Cardiac muscle cell (in vitro differentiated cells and primary cell): Measurements from ENCODE around the gene CACNA2D1. TPM values are rescaled to one million over a fixed set of nuclear protein-coding genes. Genes with fewer than 3 reads are reported as not detected.
"Not testable (repeated sequence)": the region's sequence is repeated elsewhere in the genome, so short reads cannot be mapped to it uniquely, and the experiment has no call there.

Source experiments
- DNase-seq, 2 donors: peaks; one replicate each; pipeline versions ENCODE4 v3.0.0 to v3.0.0-alpha.2; 2010 to 2017; ENCODE audit warnings: low read depth in 1 of 2, low spot score in 1 of 2
- H3K27ac ChIP-seq: fragments of 200-600 bp; sonication (generic); 2 replicates; pipeline ENCODE4 v1.5.1; 2016
- H3K27me3 ChIP-seq: fragments of 200-600 bp; sonication (generic); 2 replicates; pipeline ENCODE4 v1.6.0; 2016; ENCODE audit warnings: control low read depth
- H3K36me3 ChIP-seq: fragments of 200-600 bp; sonication (generic); 2 replicates; pipeline ENCODE4 v1.5.1; 2016; ENCODE audit warnings: control low read depth
- H3K4me1 ChIP-seq: fragments of 200-600 bp; sonication (generic); 2 replicates; pipeline ENCODE4 v1.8.1; 2017; ENCODE audit warnings: low read depth, mild to moderate bottlenecking, mixed run types
- H3K4me3 ChIP-seq: fragments of 200-600 bp; sonication (generic); 2 replicates; pipeline ENCODE4 v1.5.1; 2016; ENCODE audit warnings: mild to moderate bottlenecking
- H3K9me3 ChIP-seq: fragments of 200-600 bp; sonication (generic); 2 replicates; pipeline ENCODE4 v1.5.1; 2017; ENCODE audit warnings: low read depth, mild to moderate bottlenecking, control low read depth
- polyA plus RNA-seq: library from polyadenylated mRNA; unstranded; fragments of >200 nt; fragmentation: Nextera tagmentation; extraction: Ambion mirVana; gene quantifications from 2 replicates; pipeline ENCODE4 v1.2.1, GENCODE V29; 2016
- total RNA-seq: library from RNA; depleted of rRNA; stranded (reverse); fragments of >200 nt; gene quantifications from 2 replicates; pipeline ENCODE4 v1.2.3, GENCODE V29; 2016
- TF ChIP-seq, protein P1 (sequence below): IDR thresholded peaks from 2 replicates; pipeline ENCODE4 v1.5.1; 2012; ENCODE audit warnings: low read depth, mild to moderate bottlenecking, low read length

CACNA2D1 gene
- total and polyA plus RNA-seq, 2 experiments from 2014 or later = 4.5 to 20.3 TPM

DNA sequence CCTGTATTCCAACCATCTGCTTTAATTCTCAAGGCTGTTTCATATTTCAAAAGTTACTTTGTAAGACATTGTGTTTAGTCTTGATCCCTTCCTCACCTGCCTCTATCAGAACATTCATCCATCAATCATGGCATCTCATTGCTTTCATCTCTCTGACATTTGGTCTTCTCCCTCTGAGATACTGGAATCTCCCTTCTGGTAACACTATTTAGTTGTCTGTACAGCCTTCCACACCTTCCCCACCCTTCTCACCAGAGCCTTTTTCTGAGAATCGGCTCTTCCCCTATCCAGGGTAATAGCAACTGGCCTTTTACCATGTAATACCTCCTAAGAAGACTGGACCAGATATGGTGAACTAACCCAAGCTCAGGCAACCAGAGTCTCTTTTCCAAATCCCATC, 10.1 kb downstream of the CACNA2D1 start:
- TF ChIP-seq, protein P1, sequence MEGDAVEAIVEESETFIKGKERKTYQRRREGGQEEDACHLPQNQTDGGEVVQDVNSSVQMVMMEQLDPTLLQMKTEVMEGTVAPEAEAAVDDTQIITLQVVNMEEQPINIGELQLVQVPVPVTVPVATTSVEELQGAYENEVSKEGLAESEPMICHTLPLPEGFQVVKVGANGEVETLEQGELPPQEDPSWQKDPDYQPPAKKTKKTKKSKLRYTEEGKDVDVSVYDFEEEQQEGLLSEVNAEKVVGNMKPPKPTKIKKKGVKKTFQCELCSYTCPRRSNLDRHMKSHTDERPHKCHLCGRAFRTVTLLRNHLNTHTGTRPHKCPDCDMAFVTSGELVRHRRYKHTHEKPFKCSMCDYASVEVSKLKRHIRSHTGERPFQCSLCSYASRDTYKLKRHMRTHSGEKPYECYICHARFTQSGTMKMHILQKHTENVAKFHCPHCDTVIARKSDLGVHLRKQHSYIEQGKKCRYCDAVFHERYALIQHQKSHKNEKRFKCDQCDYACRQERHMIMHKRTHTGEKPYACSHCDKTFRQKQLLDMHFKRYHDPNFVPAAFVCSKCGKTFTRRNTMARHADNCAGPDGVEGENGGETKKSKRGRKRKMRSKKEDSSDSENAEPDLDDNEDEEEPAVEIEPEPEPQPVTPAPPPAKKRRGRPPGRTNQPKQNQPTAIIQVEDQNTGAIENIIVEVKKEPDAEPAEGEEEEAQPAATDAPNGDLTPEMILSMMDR = no peak
- no peak for DNase-seq
- H3K9me3 ChIP-seq = no peaks in the 10 kb centered on the region

DNA sequence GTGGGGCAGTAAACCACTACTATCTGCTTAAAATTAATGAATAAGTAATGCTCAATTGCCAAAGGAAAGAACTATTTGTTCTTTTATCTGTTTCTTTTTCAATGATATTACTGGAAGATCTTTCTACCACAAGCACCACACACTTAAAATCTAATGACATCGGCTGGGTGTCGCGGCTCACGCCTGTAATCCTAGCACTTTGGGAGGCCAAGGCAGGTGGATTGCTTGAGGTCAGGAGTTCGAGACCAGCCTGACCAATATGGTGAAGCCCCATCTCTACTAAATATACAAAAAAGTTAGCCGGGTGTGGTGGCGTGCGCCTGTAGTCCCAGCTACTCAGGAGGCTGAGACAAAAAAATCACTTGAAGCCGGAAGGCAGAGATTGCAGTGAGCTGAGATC, 10.8 kb downstream of the CACNA2D1 start:
- H3K9me3 ChIP-seq, DNase-seq, H3K4me3 ChIP-seq, H3K27ac ChIP-seq, H3K36me3 ChIP-seq, H3K27me3 ChIP-seq, H3K4me1 ChIP-seq: not testable (repeated sequence)

More for the DNA sequence above, 10.1 kb downstream of the CACNA2D1 start:
- Histone ChIP-seq H3K4me3 (no peak overlapping the region), H3K27ac (no peak overlapping the region), H3K4me1 (no peaks in the 10 kb centered on the region), H3K36me3 (no peaks in the 10 kb centered on the region), H3K27me3 (no peaks in the 10 kb centered on the region)

DNA sequence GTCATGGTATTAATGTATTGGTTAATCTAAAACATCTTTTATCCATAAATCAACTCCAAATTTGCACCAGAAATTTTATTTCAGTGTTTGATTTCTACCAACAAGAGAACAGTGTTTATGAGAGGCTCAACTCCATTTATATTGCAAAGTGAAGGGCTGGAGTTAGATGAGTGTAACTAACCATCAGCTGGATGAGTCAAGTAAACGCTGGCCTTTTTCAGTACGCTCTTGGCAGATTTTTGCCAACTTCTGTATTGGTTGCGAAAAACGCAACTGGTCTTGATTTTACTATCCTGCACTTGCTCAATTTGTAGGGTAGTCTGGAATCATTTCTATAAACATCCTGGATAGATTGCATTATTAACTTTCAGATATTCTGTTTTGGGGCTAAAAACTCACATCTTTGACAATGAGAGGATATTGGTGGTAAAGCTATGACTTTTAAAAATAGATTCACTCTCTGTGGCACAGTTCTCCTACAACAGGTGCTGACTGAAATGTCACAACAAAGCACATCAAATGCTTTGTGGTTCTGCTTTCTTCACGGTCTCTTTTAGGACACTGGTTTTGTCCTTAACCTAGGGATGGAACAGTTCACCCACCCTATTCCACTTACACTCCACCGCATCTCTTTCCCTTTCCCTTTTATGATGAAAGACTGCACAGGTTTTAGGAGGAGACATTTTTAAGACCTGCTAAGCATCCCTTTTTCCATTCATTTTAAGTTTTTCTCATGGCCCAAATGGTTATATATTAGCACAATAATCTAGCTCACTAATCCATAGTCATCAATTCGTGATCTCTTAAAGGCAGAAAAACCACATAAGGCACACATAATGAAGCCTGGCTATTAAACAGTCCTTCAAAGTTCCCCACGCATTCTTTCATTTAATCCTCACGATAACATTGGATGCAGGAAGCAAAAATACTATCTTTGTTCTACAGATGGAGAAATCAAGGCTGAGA, 12.8 kb downstream of the CACNA2D1 start:
- Histone ChIP-seq H3K4me1 (no peaks in the 10 kb centered on the region), H3K27ac (no peak overlapping the region), H3K27me3 (no peaks in the 10 kb centered on the region), H3K4me3 (no peak overlapping the region), H3K36me3 (no peaks in the 10 kb centered on the region), H3K9me3 (no peaks in the 10 kb centered on the region)
- TF ChIP-seq, protein P1 = no peak
- peak in 1 of 2 donors; percentile 52 for DNase-seq

DNA sequence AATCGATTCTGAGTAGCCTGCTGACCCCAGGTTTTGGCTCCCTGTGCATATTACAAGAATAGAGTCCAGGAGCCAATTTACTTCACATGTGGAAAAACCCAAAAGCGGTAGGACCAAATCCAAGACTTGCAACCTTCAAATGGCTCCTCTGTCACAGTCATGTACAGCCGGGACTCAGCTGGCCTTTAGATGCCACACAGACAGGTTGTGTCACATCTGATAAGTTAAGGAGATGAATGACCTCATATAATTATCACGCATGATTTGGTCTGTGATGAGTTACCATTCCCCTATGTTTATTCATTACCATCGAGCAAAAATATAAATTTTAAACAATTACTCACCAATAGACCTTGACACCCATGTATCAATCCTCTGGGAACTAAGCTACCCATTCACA, 14.2 kb downstream of the CACNA2D1 start:
- TF ChIP-seq, protein P1 = no peak
- no peak overlapping the region for H3K4me3 ChIP-seq
- H3K27me3 ChIP-seq = no peaks in the 10 kb centered on the region
- no peaks in the 10 kb centered on the region for H3K9me3 ChIP-seq
- no peaks in the 10 kb centered on the region for H3K36me3 ChIP-seq
- no peaks in the 10 kb centered on the region for H3K4me1 ChIP-seq
- no peak for DNase-seq
- no peak overlapping the region for H3K27ac ChIP-seq

DNA sequence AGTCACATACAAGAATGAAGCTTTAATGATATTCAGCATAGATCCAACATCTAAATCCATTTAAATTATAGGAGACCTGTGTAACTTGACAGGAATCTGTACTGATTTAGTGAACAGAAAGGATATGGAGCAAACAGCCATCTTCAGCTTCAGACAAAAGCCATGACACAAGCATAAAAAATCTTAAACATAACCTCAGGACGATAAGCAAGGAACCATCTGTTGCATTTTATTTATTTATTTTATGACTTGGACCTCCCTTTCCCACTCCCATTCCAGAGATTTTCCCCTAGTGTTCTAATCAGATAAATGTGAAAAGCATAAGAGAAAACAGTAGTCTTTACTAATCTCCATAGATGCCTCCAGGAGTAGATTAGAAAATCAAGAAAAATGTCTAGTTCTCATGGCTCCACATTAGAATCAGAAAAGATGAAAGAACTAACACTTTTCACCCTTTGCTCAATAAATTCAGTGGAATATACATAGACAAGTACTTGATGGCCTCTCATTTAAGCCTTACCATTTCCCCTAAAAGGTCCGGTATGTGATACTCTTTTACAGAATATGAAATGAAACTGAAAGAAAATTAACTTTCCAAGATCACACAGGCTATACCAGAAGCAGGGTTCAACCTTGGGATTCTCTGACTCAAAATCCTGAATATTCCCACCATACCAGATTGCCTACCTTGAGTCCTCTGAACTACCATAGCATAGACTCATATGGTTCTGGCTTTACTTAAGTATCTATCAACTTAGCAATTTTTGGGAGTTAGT, 15.2 kb downstream of the CACNA2D1 start:
- Histone ChIP-seq H3K27ac (no peak overlapping the region), H3K27me3 (no peaks in the 10 kb centered on the region), H3K9me3 (no peaks in the 10 kb centered on the region), H3K4me3 (no peak overlapping the region), H3K36me3 (no peaks in the 10 kb centered on the region), H3K4me1 (no peaks in the 10 kb centered on the region)
- TF ChIP-seq, protein P1 = no peak
- peak in 1 of 2 donors; percentile 73 for DNase-seq
